ENCODE results near the gene ZSWIM6.

DNA sequence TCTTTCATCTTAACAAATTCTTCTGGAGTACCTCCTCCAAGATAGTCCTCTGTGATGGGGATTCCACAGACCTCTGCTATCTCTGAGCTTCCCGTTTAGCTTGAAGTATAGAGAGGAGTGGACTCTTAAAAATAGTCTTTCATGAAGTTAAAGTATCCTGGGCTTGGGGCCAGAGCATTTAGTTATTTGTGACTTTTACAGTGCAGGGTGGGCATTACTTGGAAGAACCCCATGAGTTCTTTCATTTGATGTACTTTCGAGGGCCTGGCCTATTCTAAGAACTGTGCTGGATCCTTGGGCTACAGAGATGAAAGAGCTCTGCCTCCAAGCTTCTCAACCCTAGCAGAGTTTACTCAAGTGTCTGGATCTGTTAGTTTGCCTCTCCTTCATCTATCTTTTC lies 131.5 kb downstream of the ZSWIM6 start:
- TF ChIP-seq, protein P1, sequence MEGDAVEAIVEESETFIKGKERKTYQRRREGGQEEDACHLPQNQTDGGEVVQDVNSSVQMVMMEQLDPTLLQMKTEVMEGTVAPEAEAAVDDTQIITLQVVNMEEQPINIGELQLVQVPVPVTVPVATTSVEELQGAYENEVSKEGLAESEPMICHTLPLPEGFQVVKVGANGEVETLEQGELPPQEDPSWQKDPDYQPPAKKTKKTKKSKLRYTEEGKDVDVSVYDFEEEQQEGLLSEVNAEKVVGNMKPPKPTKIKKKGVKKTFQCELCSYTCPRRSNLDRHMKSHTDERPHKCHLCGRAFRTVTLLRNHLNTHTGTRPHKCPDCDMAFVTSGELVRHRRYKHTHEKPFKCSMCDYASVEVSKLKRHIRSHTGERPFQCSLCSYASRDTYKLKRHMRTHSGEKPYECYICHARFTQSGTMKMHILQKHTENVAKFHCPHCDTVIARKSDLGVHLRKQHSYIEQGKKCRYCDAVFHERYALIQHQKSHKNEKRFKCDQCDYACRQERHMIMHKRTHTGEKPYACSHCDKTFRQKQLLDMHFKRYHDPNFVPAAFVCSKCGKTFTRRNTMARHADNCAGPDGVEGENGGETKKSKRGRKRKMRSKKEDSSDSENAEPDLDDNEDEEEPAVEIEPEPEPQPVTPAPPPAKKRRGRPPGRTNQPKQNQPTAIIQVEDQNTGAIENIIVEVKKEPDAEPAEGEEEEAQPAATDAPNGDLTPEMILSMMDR (conservative IDR thresholded peaks at IDR 0.05) = no peak
- no peak for TF ChIP-seq EZH2 (IDR thresholded peaks at IDR 0.05; ENCODE audit: low read depth)
